Adrenal gland (tissue), 12 donors: ENCODE measurements around the gene NHLH2. TPM values are rescaled to one million over a fixed set of nuclear protein-coding genes. Genes with fewer than 3 reads are reported as not detected.

Experiments used
- DNase-seq, 7 donors: peaks; one replicate each; pipeline ENCODE4 v3.0.0-alpha.2; 2019 to 2020
- H3K27ac ChIP-seq, 5 donors: fragments of 200-600 bp; sonication (generic) in 4 of 5; 1 replicate in 3 of 5; 2 replicates in 2 of 5; pipeline versions ENCODE4 v1.5.1 to v1.8.0; 2016 to 2020; ENCODE audit warnings: mild to moderate bottlenecking in 1 of 5
- H3K27me3 ChIP-seq: fragments of 200-600 bp; 2 replicates; pipeline ENCODE4 v1.8.0; 2021
- H3K36me3 ChIP-seq, 2 donors: fragments of 200-600 bp; replicated peaks in 1 of 2; 1 replicate in 1 of 2; 2 replicates in 1 of 2; pipeline versions ENCODE4 v1.5.1 to v1.8.0; 2018 to 2022
- H3K4me1 ChIP-seq, 2 donors: fragments of 200-600 bp; replicated peaks in 1 of 2; 1 replicate in 1 of 2; 2 replicates in 1 of 2; pipeline versions ENCODE4 v1.5.1 to v1.8.0; 2018 to 2021
- H3K4me3 ChIP-seq, 4 donors: fragments of 200-600 bp; sonication (generic) in 3 of 4; one replicate each; pipeline ENCODE4 v1.5.1; 2016 to 2018
- H3K9me3 ChIP-seq, 3 donors: fragments of 200-600 bp; sonication (generic) in 1 of 3; replicated peaks in 1 of 3; 1 replicate in 2 of 3; 2 replicates in 1 of 3; pipeline versions ENCODE4 v1.5.1 to v1.8.0; 2016 to 2021
- CTCF ChIP-seq, 6 experiments: fragments of 450-650 bp in 4 of 6; fragments of 200-600 bp in 2 of 6; sonication (generic) in 1 of 6; IDR thresholded peaks; 1 replicate in 5 of 6; 2 replicates in 1 of 6; pipeline versions ENCODE4 v1.5.1 to v1.8.0; 2016 to 2021; ENCODE audit warnings: antibody characterized with exemption in 6 of 6, mild to moderate bottlenecking in 2 of 6, moderate library complexity in 1 of 6
- POLR2A ChIP-seq, 2 donors: fragments of 450-650 bp; IDR thresholded peaks; one replicate each; pipeline ENCODE4 v1.6.1; 2017; ENCODE audit warnings: antibody characterized with exemption in 2 of 2, mild to moderate bottlenecking in 2 of 2, moderate library complexity in 1 of 2
- WGBS, 4 donors: extraction: QIAGEN DNeasy Blood & Tissue Kit in 2 of 4; methylation state at CpG; one replicate each; pipeline versions ENCODE4 v1.1.5 to v1.1.7; 2013 to 2017; 5-methylcytosine and 5-hydroxymethylcytosine counted together
- intact Hi-C, 2 donors: fragments of 100-400 bp; cut with DNase I; formaldehyde crosslinking; loops; one replicate each; pipeline versions ENCODE4 v1.14.1 to v1.15.0; 2022 to 2023
- polyA plus RNA-seq, 3 donors: library from polyadenylated mRNA; stranded (reverse); fragments of 200-250 nt in 2 of 3; fragments of 350-450 nt in 1 of 3; fragmentation: Illumina TruSeq in 1 of 3; extraction: RNeasy Lipid Tissue Mini Kit (QIAGEN cat#74804) in 1 of 3; gene quantifications; one replicate each; pipeline ENCODE4 v1.2.3, GENCODE V29; 2013 to 2014
- total RNA-seq, 9 donors: library from RNA; depleted of rRNA in 4 of 9; stranded (reverse); fragments of >200 nt in 4 of 9; fragments of 120-200 nt in 1 of 9; fragmentation: NEBNext Ultra II Directional in 1 of 9; extraction: Animal tissue kit (Norgen Biotek cat#: 25700) in 1 of 9; gene quantifications; one replicate each; pipeline versions ENCODE4 v1.1.0 to v1.2.4, GENCODE V29; 2013 to 2023
- donor health status: healthy with polysubstance abuse.
- donor health status: Bipolar disorder and iron deficiency.
- donor health status: DM: yes; HTN: yes; CAD: no.
- donor health status: DM: no; HTN: no; CAD: no.
- donor health status: DM: no; HTN: no; CAD: no.
- donor health status: DM: yes; HTN: yes; CAD: no.

The NHLH2 gene
- total and polyA plus RNA-seq, 12 donors: not detected

DNA sequence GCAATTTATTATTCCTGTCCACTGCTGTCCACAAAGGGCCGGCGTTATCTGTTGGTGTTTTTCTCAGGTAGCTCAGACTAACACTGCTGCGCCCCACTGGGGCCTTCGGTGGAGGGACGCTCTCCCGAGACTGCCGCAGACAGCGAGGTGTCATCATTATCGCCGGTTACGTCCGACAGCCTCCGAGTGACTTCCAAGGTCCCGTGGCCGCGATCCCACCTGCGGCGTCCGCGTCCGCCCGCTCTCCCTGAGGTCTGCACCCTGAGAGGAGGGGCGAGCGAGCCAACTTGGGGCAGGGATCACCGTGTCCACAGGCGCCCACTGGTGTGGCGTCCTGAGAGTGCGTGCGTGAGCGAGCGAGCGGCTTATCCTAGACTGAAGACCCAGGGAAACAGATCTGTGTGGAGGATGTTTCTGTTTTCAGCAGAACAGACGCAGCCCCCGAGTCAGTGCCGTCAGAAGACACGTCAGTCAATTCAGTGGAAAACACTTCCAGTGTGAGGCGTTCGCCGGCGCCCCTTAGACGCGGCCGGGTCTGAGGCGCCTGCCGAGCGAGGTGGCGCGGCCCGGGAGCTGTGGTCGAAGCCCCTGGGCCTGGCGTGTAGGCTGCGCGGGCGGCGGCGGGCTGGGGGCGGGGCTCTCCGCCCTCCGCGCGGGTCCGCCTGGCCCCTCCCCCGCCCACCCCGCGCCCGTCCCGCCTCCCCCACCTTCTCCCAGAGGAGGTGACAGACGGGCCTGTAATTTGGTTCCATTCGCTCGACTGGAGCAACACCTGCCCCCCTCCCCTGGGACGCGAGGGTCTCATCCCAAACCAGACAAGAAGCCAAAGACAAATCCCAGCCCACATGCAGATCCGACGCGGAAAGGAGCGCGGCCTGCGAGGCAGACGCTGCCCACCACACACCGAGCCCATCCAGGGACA lies 12.6 kb downstream of the NHLH2 start:
- Histone ChIP-seq H3K36me3 (no peaks in the 10 kb centered on the region), H3K27me3 (peaks cover 28% of the 10 kb centered on the region), H3K4me3 (peak overlapping the region in 2 of 4 donors; percentile 25 to 61), H3K27ac (peak overlapping the region in 1 of 5 donors; percentile 6), H3K4me1 (peaks cover 2 to 16% of the 10 kb centered on the region in 2 donors), H3K9me3 (no peaks in the 10 kb centered on the region)
- 6 to 25% (median 11%) methylated on average over 18 to 80 of the region's 80 CpGs for WGBS, 4 donors
- DNase-seq: peak in 3 of 7 donors; percentile 23 to 41 (median 37)
- no peak for TF ChIP-seq POLR2A (IDR thresholded peaks at IDR 0.05)
- no peak for TF ChIP-seq CTCF (IDR thresholded peaks at IDR 0.05)
- intact Hi-C loops: no loop called here

GRCh38 chr1:115827452-115828044 lies 13.4 kb downstream of the NHLH2 start:
- Histone ChIP-seq H3K36me3 (no peaks in the 10 kb centered on the region), H3K4me3 (no peak overlapping the region), H3K9me3 (no peaks in the 10 kb centered on the region), H3K27me3 (peaks cover 28% of the 10 kb centered on the region), H3K4me1 (peaks cover 2 to 16% of the 10 kb centered on the region in 2 donors), H3K27ac (no peak overlapping the region)
- TF ChIP-seq POLR2A (IDR thresholded peaks at IDR 0.05) (no peak), CTCF (IDR thresholded peaks at IDR 0.05) (no peak)
- 64 to 69% (median 67%) methylated on average over 7 of the region's 7 CpGs for WGBS, 4 donors
- intact Hi-C loops: no loop called here
- DNase-seq: no peak

- no peaks in the 10 kb centered on the region for H3K9me3 ChIP-seq
- H3K27ac ChIP-seq: no peak overlapping the region
- TF ChIP-seq CTCF (IDR thresholded peaks at IDR 0.05) (no peak), POLR2A (IDR thresholded peaks at IDR 0.05) (no peak)
- H3K36me3 ChIP-seq: no peaks in the 10 kb centered on the region
- H3K4me3 ChIP-seq: no peak overlapping the region
- intact Hi-C loops: no loop called here
- 32 to 36% (median 33%) methylated on average over 3 of the region's 3 CpGs for WGBS, 4 donors
- H3K27me3 ChIP-seq: peaks cover 28% of the 10 kb centered on the region
- no peak for DNase-seq
- peaks cover 2 to 16% of the 10 kb centered on the region in 2 donors for H3K4me1 ChIP-seq
Measured at GRCh38 chr1:115826628-115827027, 14.3 kb downstream of the NHLH2 start.

DNA sequence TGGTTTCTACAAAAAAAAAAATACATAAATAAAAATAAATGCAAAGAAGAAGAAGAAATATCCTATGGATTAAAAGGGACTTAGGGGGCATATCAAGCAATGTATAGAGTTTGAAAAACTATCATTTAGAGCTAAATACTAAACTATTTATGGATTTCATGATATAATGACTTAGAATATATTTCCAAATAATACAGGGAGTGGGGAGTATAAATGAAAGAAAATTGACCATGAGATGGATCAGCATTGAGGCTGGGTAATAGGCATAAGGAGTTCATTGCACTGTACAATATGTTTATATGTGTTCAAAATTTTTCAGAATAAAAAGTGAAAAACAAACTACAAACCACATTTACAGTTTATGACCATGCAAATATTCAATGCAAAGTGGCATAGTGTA lies 18.8 kb downstream of the NHLH2 start:
- Histone ChIP-seq H3K9me3 (peaks cover 0 to 6% (median 0%) of the 10 kb centered on the region in 3 donors), H3K36me3 (no peaks in the 10 kb centered on the region), H3K27ac (no peak overlapping the region), H3K4me1 (no peaks in the 10 kb centered on the region), H3K4me3 (no peak overlapping the region), H3K27me3 (peaks cover 10% of the 10 kb centered on the region)
- TF ChIP-seq POLR2A (IDR thresholded peaks at IDR 0.05) (no peak), CTCF (IDR thresholded peaks at IDR 0.05) (no peak)
- intact Hi-C loops: no loop called here
- DNase-seq: no peak
